ENCODE data around the gene KHDRBS1.
"Not testable (repeated sequence)": the region's sequence is repeated elsewhere in the genome, so short reads cannot be mapped to it uniquely, and the experiment has no call there.

KHDRBS1 gene

DNA sequence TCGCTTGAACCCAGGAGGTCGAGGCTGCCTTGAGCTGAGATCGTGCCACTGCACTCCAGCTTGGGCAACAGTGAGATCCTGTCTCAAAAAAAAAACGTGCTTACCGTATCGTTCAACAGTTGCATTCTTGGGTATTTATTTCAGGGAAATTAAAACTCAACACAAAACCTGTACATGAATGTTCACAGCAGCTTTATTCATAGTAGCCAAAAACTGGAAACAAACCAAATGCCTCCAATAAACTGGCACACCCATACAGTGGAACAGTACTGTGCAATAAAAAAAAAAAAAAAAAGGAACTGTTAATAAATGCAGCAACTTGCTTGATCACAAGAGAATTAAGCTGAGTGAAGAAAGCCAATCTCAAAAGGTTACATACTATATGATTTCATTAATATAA, 6.7 kb downstream of the KHDRBS1 start:
- peaks cover 8% of the 10 kb centered on the region; the same call in 1 of the 2 replicates for H3F3A ChIP-seq (ENCODE audit: control insufficient read depth, insufficient read depth)
- H3K36me3 ChIP-seq (ENCODE audit: control insufficient read depth, low read length) = peaks cover 77% of the 10 kb centered on the region
- H3K9me3 ChIP-seq (ENCODE audit: control insufficient read depth, insufficient read depth, low read length) = no peaks in the 10 kb centered on the region
- TF ChIP-seq, protein P1, sequence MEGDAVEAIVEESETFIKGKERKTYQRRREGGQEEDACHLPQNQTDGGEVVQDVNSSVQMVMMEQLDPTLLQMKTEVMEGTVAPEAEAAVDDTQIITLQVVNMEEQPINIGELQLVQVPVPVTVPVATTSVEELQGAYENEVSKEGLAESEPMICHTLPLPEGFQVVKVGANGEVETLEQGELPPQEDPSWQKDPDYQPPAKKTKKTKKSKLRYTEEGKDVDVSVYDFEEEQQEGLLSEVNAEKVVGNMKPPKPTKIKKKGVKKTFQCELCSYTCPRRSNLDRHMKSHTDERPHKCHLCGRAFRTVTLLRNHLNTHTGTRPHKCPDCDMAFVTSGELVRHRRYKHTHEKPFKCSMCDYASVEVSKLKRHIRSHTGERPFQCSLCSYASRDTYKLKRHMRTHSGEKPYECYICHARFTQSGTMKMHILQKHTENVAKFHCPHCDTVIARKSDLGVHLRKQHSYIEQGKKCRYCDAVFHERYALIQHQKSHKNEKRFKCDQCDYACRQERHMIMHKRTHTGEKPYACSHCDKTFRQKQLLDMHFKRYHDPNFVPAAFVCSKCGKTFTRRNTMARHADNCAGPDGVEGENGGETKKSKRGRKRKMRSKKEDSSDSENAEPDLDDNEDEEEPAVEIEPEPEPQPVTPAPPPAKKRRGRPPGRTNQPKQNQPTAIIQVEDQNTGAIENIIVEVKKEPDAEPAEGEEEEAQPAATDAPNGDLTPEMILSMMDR (IDR thresholded peaks at IDR 0.05; ENCODE audit: low read depth, low read length, poor library complexity, severe bottlenecking) = no peak
- TF ChIP-seq EZH2phosphoT487 (IDR thresholded peaks at IDR 0.05; ENCODE audit: borderline replicate concordance, low read length) = no peak
- peaks cover 66% of the 10 kb centered on the region for H3K4me1 ChIP-seq (ENCODE audit: control insufficient read depth, low read length)
- peaks cover 44% of the 10 kb centered on the region for H4K20me1 ChIP-seq (ENCODE audit: control insufficient read depth, insufficient read depth, low read depth, low read length)
- H3K4me2 ChIP-seq (ENCODE audit: low read length) = peak overlapping the region; percentile 36
- H3K27ac ChIP-seq (ENCODE audit: low read depth, low read length) = no peak overlapping the region
- peaks cover 100% of the 10 kb centered on the region for H3K79me2 ChIP-seq (ENCODE audit: control insufficient read depth, low read length)
- H3K4me3 ChIP-seq (ENCODE audit: low read length) = peak overlapping the region; percentile 15; the same call in 1 of the 2 replicates
- H3K27me3 ChIP-seq (ENCODE audit: control insufficient read depth, low read length) = no peaks in the 10 kb centered on the region
- H3K9me2 ChIP-seq (replicated peaks; ENCODE audit: control insufficient read depth, low read length) = no peaks in the 10 kb centered on the region

DNA sequence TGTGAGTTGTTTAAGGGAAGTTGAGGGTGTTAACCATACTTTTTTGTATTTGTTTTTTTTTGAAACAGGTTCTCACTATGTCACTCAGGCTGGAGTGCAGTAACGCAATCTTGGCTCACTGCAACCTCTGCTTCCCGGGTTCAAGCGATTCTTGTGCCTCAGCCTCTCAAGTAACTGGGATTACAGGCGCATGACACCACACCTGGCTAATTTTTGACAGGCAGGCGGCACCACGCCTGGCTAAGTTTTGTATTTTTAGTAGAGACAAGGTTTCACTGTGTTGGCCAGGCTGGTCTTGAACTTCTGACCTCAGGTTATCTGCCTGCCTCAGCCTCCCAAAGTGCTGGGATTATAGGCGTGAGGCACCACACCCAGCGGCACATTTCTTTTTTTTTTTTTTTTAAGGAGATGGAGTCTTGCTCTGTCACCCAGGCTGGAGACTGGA, 7.9 kb downstream of the KHDRBS1 start:
- H3K27me3 ChIP-seq (ENCODE audit: control insufficient read depth, low read length); H3K9me2 ChIP-seq (replicated peaks; ENCODE audit: control insufficient read depth, low read length); H3K4me3 ChIP-seq (ENCODE audit: low read length); H3K9me3 ChIP-seq (ENCODE audit: control insufficient read depth, insufficient read depth, low read length); H3F3A ChIP-seq (ENCODE audit: control insufficient read depth, insufficient read depth): not testable (repeated sequence)
- Histone ChIP-seq H3K27ac (ENCODE audit: low read depth, low read length) (peak overlapping the region; percentile 5; the same call in 1 of the 2 replicates), H3K36me3 (ENCODE audit: control insufficient read depth, low read length) (peaks cover 72% of the 10 kb centered on the region), H3K4me2 (ENCODE audit: low read length) (peak overlapping the region; percentile 36), H3K4me1 (ENCODE audit: control insufficient read depth, low read length) (peaks cover 60% of the 10 kb centered on the region), H4K20me1 (ENCODE audit: control insufficient read depth, insufficient read depth, low read depth, low read length) (peaks cover 39% of the 10 kb centered on the region), H3K79me2 (ENCODE audit: control insufficient read depth, low read length) (peaks cover 100% of the 10 kb centered on the region)

DNA sequence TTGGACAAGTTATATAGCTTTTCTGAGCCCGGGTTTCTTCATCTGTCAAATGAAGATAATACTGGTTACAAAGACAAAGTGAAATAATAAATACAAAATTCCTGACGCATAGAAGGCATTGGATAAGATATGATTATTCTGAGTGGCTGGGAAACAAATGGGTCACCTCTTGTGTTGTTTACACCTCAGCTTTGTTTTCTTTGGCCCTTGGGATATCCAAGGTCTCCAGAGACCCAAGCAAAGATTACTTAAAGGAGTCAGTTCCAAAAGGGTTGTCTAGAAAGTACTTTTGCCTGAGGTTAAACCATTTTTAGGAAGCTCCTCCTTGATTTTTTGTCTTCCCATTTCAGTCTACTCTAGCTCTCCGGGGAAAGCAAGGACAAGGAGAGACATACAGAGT, 9.7 kb downstream of the KHDRBS1 start:
- H3K36me3 ChIP-seq (ENCODE audit: control insufficient read depth, low read length) = peaks cover 71% of the 10 kb centered on the region
- H3K4me2 ChIP-seq (ENCODE audit: low read length) = no peak overlapping the region
- peaks cover 8% of the 10 kb centered on the region; the same call in 1 of the 2 replicates for H3F3A ChIP-seq (ENCODE audit: control insufficient read depth, insufficient read depth)
- peaks cover 49% of the 10 kb centered on the region for H3K4me1 ChIP-seq (ENCODE audit: control insufficient read depth, low read length)
- no peak overlapping the region for H3K4me3 ChIP-seq (ENCODE audit: low read length)
- no peaks in the 10 kb centered on the region for H3K9me2 ChIP-seq (replicated peaks; ENCODE audit: control insufficient read depth, low read length)
- no peaks in the 10 kb centered on the region for H3K27me3 ChIP-seq (ENCODE audit: control insufficient read depth, low read length)
- H3K27ac ChIP-seq (ENCODE audit: low read depth, low read length) = no peak overlapping the region
- no peaks in the 10 kb centered on the region for H3K9me3 ChIP-seq (ENCODE audit: control insufficient read depth, insufficient read depth, low read length)
- H4K20me1 ChIP-seq (ENCODE audit: control insufficient read depth, insufficient read depth, low read depth, low read length) = peaks cover 36% of the 10 kb centered on the region; the same call in 1 of the 2 replicates
- TF ChIP-seq, protein P1 (IDR thresholded peaks at IDR 0.05; ENCODE audit: low read depth, low read length, poor library complexity, severe bottlenecking) = no peak
- no peak for TF ChIP-seq EZH2phosphoT487 (IDR thresholded peaks at IDR 0.05; ENCODE audit: borderline replicate concordance, low read length)
- H3K79me2 ChIP-seq (ENCODE audit: control insufficient read depth, low read length) = peaks cover 99% of the 10 kb centered on the region

DNA sequence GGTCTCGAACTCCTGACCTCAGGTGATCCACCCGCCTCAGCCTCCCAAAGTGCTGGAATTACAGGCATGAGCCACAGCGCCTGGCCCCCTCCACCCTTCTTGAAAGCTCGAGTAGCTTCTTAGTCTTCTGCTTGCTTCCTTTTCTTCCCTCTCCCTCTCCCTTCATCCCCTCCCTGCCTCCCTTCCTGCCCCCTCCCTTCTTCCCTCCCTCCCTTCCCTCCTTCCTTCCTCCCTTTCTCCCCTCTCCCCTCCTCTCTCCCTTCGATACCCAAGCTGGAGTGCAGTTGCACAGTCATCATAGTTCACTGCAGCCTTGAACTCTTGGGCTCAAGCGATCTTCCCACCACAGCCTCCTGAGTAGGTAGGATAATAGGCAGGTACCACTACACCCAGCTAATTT, 11.8 kb downstream of the KHDRBS1 start:
- Histone ChIP-seq H3F3A (ENCODE audit: control insufficient read depth, insufficient read depth) (peaks cover 10% of the 10 kb centered on the region), H3K4me2 (ENCODE audit: low read length) (no peak overlapping the region), H3K27ac (ENCODE audit: low read depth, low read length) (no peak overlapping the region), H4K20me1 (ENCODE audit: control insufficient read depth, insufficient read depth, low read depth, low read length) (peaks cover 23% of the 10 kb centered on the region; the same call in 1 of the 2 replicates), H3K36me3 (ENCODE audit: control insufficient read depth, low read length) (peaks cover 73% of the 10 kb centered on the region), H3K9me2 (replicated peaks; ENCODE audit: control insufficient read depth, low read length) (no peaks in the 10 kb centered on the region), H3K79me2 (ENCODE audit: control insufficient read depth, low read length) (peaks cover 99% of the 10 kb centered on the region), H3K9me3 (ENCODE audit: control insufficient read depth, insufficient read depth, low read length) (no peaks in the 10 kb centered on the region), H3K4me3 (ENCODE audit: low read length) (no peak overlapping the region), H3K4me1 (ENCODE audit: control insufficient read depth, low read length) (peaks cover 32% of the 10 kb centered on the region), H3K27me3 (ENCODE audit: control insufficient read depth, low read length) (no peaks in the 10 kb centered on the region)
- no peak for TF ChIP-seq EZH2phosphoT487 (IDR thresholded peaks at IDR 0.05; ENCODE audit: borderline replicate concordance, low read length)
- TF ChIP-seq, protein P1 (IDR thresholded peaks at IDR 0.05; ENCODE audit: low read depth, low read length, poor library complexity, severe bottlenecking) = no peak
